ENCODE measurements around the gene ASB13.

Gene ASB13

DNA sequence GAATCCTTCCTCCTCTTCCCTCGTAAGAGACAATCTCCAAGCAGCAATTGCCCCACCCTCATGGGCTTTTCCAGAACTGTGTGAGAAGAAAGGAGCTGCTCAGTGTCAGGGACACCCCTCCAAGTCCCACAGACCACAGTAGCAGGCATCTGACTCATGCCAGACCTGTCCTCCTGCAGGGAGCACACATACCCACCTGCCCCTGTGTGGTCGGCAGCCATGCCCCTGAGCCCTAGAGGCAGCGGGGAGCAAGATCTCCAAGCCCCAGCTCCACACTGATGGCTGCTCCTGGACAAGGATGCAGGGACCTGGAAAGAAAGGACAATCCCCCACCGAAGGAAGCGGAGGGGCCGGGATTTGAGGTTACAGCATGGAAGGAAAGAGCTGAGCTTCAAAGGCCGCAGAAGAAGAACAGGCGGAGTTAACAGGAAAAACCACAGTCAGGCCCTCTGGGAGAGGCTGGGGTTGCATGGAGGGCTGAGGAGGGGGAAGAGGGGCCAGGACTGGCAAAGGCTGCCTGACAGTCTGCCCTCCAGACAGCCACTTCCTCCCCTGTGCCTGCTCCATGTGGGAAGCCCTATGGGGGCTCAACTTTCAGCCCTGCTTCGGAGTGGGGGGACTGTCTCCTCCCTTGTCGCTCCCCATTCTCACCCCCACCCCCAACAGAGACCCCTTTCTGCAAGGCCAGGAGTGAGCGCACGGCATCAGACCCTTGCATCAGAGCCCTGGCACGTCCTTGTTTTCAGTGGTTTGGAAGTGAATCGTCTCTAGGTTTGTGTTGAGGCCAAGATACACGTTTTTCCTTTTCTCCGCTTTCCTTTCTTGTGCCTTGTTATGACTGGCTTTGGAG lies 46.8 kb downstream of the ASB13 start:
- peaks cover 26% of the 10 kb centered on the region for H3K4me1 ChIP-seq (ENCODE audit: control insufficient read depth, insufficient read depth, low read length)
- no peak overlapping the region for H3K4me2 ChIP-seq (ENCODE audit: low read length)
- H3K4me3 ChIP-seq (ENCODE audit: low read length): no peak overlapping the region
- H3K27me3 ChIP-seq (ENCODE audit: control insufficient read depth, insufficient read depth, low read length): peaks cover 6% of the 10 kb centered on the region
- no peaks in the 10 kb centered on the region for H3K36me3 ChIP-seq (ENCODE audit: insufficient read depth, low read length)
- H3K9ac ChIP-seq (ENCODE audit: low read depth, low read length): no peak overlapping the region
- H3K9me3 ChIP-seq (replicated peaks; ENCODE audit: low read length): no peaks in the 10 kb centered on the region

DNA sequence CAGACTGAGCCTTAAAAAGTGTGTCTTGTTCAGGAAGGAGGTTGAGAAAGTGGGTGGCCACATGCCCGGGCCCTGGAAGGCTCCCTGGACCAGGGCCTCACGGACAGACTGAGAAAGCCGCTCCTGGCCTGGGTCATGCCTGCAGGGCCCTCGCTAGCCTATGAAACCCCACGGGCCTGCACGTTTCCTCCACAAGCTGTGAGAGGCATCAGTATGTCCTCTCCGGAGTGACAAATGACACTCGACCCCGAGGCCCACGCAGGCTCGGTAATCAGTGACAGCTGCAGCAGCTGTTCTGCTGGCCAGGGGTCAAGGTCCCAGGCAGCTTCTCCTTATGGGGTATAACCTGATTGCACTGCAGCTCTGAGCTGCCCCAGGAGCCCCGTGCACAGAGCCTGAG lies 47.6 kb downstream of the ASB13 start:
- Histone ChIP-seq H3K4me1 (ENCODE audit: control insufficient read depth, insufficient read depth, low read length) (peaks cover 32% of the 10 kb centered on the region), H3K4me3 (ENCODE audit: low read length) (no peak overlapping the region), H3K9me3 (replicated peaks; ENCODE audit: low read length) (no peaks in the 10 kb centered on the region), H3K27me3 (ENCODE audit: control insufficient read depth, insufficient read depth, low read length) (peaks cover 6% of the 10 kb centered on the region), H3K9ac (ENCODE audit: low read depth, low read length) (no peak overlapping the region), H3K4me2 (ENCODE audit: low read length) (no peak overlapping the region), H3K36me3 (ENCODE audit: insufficient read depth, low read length) (no peaks in the 10 kb centered on the region)

DNA sequence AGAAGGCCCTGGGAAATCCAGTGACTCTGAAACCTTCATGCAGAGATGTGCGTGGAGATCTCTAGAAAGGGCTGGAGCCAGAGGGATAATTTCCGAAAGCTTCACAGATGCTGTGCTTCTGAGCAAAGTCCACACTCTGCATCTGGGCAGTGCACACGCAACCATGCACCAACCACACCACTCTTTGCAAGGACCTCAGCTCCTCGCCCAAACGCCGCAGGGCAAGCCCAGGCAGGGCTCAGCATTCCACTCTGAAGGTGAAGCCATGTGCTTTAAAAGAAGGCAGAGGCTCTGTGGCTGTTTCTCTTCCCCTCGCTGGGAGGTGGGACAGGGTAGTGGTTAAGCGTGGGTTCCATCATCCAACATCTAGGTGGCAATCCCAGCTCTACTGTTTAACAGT lies 48.4 kb downstream of the ASB13 start:
- Histone ChIP-seq H3K27me3 (ENCODE audit: control insufficient read depth, insufficient read depth, low read length) (peaks cover 6% of the 10 kb centered on the region), H3K9ac (ENCODE audit: low read depth, low read length) (no peak overlapping the region), H3K4me3 (ENCODE audit: low read length) (no peak overlapping the region), H3K4me2 (ENCODE audit: low read length) (no peak overlapping the region), H3K36me3 (ENCODE audit: insufficient read depth, low read length) (no peaks in the 10 kb centered on the region), H3K4me1 (ENCODE audit: control insufficient read depth, insufficient read depth, low read length) (peaks cover 33% of the 10 kb centered on the region), H3K9me3 (replicated peaks; ENCODE audit: low read length) (no peaks in the 10 kb centered on the region)

DNA sequence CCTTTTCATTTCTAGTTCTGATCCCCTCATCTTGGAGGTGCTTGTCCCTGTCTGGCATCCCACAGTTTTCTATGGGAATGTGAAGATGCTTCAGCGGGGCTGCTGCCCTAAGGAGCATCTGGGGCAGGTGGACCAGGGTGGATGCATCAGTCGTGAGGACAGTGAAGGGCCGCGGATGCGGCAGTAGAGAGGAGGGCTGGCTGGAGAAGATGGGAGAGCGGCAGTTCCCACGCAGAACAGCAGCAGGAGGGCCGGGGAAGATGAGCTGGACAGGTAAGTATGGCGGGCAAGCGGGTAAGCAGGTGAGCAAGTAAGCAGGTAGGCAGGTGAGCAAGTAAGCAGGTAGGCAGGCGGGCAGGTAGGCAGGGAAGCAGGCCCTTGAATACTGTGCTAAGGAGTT lies 48.9 kb downstream of the ASB13 start:
- no peak overlapping the region for H3K4me3 ChIP-seq (ENCODE audit: low read length)
- peaks cover 6% of the 10 kb centered on the region for H3K27me3 ChIP-seq (ENCODE audit: control insufficient read depth, insufficient read depth, low read length)
- H3K4me2 ChIP-seq (ENCODE audit: low read length): no peak overlapping the region
- H3K36me3 ChIP-seq (ENCODE audit: insufficient read depth, low read length): no peaks in the 10 kb centered on the region
- H3K9ac ChIP-seq (ENCODE audit: low read depth, low read length): no peak overlapping the region
- H3K9me3 ChIP-seq (replicated peaks; ENCODE audit: low read length): no peaks in the 10 kb centered on the region
- peaks cover 31% of the 10 kb centered on the region for H3K4me1 ChIP-seq (ENCODE audit: control insufficient read depth, insufficient read depth, low read length)

DNA sequence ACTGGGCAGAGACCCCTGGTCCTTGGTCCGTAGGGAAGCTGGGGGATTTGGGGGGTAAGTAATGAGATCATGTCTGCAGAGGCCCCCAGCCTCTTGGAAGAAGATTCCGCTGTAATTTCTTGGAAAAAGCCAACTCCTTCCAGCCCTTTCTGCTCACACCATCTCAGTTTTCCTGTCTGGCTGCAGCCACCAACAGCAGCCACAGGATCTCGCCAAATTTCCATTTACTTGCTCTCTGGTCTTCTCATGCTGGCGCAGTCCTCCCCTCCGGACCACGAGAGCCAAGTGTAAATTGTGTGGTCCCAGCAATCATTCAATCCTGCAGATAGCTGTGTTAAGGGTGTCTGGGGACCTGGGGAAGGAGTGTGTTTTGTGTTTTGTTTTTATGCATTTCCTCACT lies 49.6 kb downstream of the ASB13 start:
- H3K4me3 ChIP-seq (ENCODE audit: low read length): no peak overlapping the region
- H3K36me3 ChIP-seq (ENCODE audit: insufficient read depth, low read length): no peaks in the 10 kb centered on the region
- no peaks in the 10 kb centered on the region for H3K9me3 ChIP-seq (replicated peaks; ENCODE audit: low read length)
- peaks cover 6% of the 10 kb centered on the region for H3K27me3 ChIP-seq (ENCODE audit: control insufficient read depth, insufficient read depth, low read length)
- H3K4me2 ChIP-seq (ENCODE audit: low read length): no peak overlapping the region
- H3K9ac ChIP-seq (ENCODE audit: low read depth, low read length): no peak overlapping the region
- peaks cover 37% of the 10 kb centered on the region for H3K4me1 ChIP-seq (ENCODE audit: control insufficient read depth, insufficient read depth, low read length)

DNA sequence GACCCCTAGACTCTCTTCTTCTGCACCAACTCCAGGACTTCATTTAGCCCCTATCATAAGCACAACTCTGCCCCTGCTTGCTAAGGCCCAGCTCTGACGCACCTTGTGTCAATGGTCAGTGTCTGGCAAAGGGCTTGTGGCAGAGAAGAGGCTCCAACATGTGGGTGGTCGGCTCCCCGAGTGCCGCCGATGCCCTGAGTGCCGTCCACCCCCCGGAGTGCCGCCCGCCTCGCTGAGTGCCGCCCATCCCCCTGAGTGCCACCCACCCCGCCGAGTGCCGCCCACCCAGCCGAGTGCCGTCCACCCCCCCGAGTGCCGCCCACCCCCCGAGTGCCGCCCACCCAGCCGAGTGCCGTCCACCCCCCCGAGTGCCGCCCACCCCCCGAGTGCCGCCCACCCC lies 50.3 kb downstream of the ASB13 start:
- Histone ChIP-seq H3K27me3 (ENCODE audit: control insufficient read depth, insufficient read depth, low read length) (peaks cover 6% of the 10 kb centered on the region), H3K36me3 (ENCODE audit: insufficient read depth, low read length) (no peaks in the 10 kb centered on the region), H3K4me1 (ENCODE audit: control insufficient read depth, insufficient read depth, low read length) (peaks cover 42% of the 10 kb centered on the region), H3K9ac (ENCODE audit: low read depth, low read length) (no peak overlapping the region), H3K4me3 (ENCODE audit: low read length) (no peak overlapping the region), H3K9me3 (replicated peaks; ENCODE audit: low read length) (no peaks in the 10 kb centered on the region), H3K4me2 (ENCODE audit: low read length) (no peak overlapping the region)

DNA sequence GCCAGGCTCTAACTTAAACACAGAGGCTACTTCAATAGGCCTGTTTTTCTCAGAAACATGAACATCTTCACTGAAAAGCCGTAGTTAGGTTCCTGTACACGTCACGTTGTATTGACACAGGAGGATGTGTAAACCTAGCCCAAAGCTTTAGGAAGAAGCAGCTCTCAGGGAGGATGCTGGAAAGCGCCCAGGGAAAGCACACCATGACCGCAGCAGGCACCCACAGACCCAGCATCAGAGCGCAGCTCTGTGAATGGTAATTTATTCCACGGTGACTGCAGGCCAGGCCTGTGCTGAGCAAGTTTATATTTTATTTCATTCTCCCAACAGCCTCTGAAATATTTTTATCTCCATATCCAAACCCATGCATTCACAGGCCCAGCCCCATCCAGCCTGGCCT lies 51.1 kb downstream of the ASB13 start:
- no peak overlapping the region for H3K4me3 ChIP-seq (ENCODE audit: low read length)
- peaks cover 6% of the 10 kb centered on the region for H3K27me3 ChIP-seq (ENCODE audit: control insufficient read depth, insufficient read depth, low read length)
- no peaks in the 10 kb centered on the region for H3K9me3 ChIP-seq (replicated peaks; ENCODE audit: low read length)
- H3K36me3 ChIP-seq (ENCODE audit: insufficient read depth, low read length): no peaks in the 10 kb centered on the region
- H3K4me1 ChIP-seq (ENCODE audit: control insufficient read depth, insufficient read depth, low read length): peaks cover 48% of the 10 kb centered on the region
- no peak overlapping the region for H3K9ac ChIP-seq (ENCODE audit: low read depth, low read length)
- no peak overlapping the region for H3K4me2 ChIP-seq (ENCODE audit: low read length)

DNA sequence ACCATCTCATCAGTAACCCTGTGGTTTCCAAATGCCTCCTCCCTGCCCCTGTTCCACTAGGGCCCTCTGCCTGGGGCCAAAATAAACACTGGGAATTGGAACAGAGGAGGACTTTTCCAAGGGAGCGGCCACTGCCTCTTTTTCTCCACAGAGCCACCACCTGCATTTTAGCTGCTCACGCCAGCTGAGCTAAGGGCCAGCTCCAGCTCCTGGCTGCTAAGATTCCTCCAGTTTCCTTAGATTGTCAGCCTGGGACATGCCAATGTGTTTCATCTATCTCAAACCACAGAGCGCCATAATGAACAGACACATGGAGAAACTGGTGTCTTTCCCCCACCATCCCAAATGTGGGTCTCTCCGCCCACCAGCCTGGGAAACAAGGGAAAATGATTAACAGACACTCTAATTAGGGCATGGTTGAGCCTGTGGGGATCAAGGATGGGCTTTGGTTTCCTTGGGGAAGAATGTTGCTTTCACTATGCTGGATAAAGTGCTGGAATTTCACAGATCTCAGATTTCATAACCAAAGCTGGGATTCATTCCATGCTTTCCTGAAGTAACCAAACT lies 52.2 kb downstream of the ASB13 start:
- H3K4me2 ChIP-seq (ENCODE audit: low read length): no peak overlapping the region
- H3K9me3 ChIP-seq (replicated peaks; ENCODE audit: low read length): no peaks in the 10 kb centered on the region
- no peaks in the 10 kb centered on the region for H3K36me3 ChIP-seq (ENCODE audit: insufficient read depth, low read length)
- H3K9ac ChIP-seq (ENCODE audit: low read depth, low read length): no peak overlapping the region
- no peak overlapping the region for H3K4me3 ChIP-seq (ENCODE audit: low read length)
- H3K27me3 ChIP-seq (ENCODE audit: control insufficient read depth, insufficient read depth, low read length): peaks cover 6% of the 10 kb centered on the region
- H3K4me1 ChIP-seq (ENCODE audit: control insufficient read depth, insufficient read depth, low read length): peaks cover 46% of the 10 kb centered on the region

DNA sequence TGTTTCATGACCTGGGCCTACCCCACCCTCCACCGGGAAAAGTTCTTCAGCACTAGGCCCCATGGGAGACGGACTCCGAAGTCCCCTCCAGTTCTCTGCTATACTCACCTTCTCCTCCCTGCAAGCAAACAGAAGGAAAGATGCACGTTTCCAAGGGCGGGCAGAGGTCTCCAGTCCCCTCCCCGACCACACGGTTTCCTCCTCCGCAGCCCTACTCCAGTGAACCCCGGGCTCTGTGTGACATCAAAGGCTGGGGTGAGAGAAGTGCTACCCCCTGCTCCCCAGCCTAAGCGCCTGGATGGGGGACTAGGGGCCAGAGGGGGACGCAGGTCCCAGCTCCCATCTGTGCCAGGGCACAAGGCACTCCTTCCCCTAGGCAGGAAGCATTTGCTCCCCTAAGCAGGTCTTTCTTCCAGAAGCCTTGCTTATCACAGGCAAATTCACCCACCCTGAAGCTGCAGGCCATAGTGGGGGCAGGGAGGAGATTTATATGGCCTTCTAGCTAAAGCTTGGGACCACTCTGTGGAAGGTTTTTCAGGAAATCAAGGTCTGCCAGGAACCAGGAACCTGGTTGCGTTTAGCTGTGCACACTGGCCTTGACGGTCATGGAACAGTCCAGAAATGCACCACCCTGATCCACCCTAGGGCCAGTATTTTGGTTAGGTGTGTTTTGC lies 52.8 kb downstream of the ASB13 start:
- Histone ChIP-seq H3K9me3 (replicated peaks; ENCODE audit: low read length) (no peaks in the 10 kb centered on the region), H3K4me1 (ENCODE audit: control insufficient read depth, insufficient read depth, low read length) (peaks cover 40% of the 10 kb centered on the region), H3K27me3 (ENCODE audit: control insufficient read depth, insufficient read depth, low read length) (peaks cover 10% of the 10 kb centered on the region), H3K4me3 (ENCODE audit: low read length) (no peak overlapping the region), H3K9ac (ENCODE audit: low read depth, low read length) (no peak overlapping the region), H3K4me2 (ENCODE audit: low read length) (no peak overlapping the region), H3K36me3 (ENCODE audit: insufficient read depth, low read length) (no peaks in the 10 kb centered on the region)

DNA sequence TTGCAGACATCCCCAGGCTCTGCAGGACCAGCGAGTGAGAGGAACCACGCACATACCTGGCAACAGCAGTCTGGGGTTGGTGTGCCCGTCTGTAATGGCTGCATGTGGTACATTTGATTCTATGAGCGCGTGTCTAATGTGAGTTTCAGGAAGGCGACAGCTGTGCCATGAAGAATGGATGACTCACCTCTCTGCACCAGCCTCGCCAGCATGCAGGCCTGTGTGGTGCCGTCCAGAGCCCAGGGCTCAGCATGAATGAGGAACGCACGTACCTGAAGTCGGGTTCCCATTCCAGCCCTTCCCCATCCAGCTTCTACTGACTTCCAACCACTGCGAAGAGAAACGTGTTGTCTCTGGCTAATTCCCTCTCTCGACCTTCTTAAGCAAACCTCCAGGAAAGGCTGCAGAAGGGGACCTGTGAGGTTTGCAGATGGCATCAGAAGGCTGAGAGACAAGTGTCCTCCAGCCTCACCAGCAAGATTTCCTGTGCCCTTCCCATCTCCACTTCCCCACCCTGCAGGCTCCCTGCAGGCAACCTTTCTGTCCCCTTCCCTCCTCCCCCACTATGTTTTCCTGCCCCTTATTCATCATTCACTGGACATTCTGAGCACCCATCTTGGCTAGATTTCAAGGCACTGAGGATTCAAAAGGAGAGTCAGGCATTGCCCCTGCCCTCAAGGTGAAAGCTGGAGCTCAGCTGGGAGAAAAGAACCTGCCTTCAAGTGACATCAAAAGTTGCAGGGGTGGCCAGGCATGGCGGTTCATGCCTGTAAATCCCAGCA lies 54.3 kb downstream of the ASB13 start:
- H3K36me3 ChIP-seq (ENCODE audit: insufficient read depth, low read length): no peaks in the 10 kb centered on the region

DNA sequence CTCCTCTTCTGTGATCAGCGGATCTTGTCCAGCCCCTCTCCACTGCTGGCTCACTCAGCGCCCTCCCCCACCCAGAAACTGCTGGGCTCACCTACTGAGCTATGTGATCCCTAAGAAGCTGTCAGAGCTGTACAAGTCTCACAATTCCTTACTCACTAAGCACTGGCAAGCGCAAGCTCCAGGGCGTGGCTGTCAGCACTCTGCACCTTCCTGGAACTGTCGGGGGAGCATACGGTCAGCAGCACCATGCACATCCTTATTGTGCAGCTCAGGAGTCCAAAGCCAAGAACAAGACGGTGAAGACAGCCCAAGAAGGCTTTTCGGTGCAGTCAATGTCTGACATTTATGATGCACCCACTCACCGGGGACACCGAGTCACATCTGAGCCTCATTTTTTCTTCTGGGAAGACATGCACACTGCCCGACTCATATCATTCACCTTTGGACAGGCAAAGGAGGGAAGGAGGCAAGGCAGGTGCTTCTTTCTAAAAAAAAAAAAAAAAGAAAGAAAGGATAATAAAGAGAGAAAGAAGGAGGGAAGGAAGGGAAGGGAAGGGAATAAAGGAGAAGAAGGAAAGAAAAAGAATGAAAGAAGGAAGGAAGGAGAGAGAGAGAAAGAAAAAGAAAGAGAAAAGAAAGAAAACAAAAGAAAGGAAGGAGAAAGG lies 56.3 kb downstream of the ASB13 start:
- Histone ChIP-seq H3K27me3 (ENCODE audit: control insufficient read depth, insufficient read depth, low read length) (peaks cover 12% of the 10 kb centered on the region), H3K4me1 (ENCODE audit: control insufficient read depth, insufficient read depth, low read length) (peaks cover 30% of the 10 kb centered on the region), H3K9me3 (replicated peaks; ENCODE audit: low read length) (no peaks in the 10 kb centered on the region), H3K4me2 (ENCODE audit: low read length) (peak overlapping the region; percentile 47), H3K36me3 (ENCODE audit: insufficient read depth, low read length) (no peaks in the 10 kb centered on the region), H3K9ac (ENCODE audit: low read depth, low read length) (no peak overlapping the region), H3K4me3 (ENCODE audit: low read length) (no peak overlapping the region)

More for the DNA sequence above, 54.3 kb downstream of the ASB13 start:
- peaks cover 16% of the 10 kb centered on the region for H3K27me3 ChIP-seq (ENCODE audit: control insufficient read depth, insufficient read depth, low read length)
- no peak overlapping the region for H3K9ac ChIP-seq (ENCODE audit: low read depth, low read length)
- no peak overlapping the region for H3K4me3 ChIP-seq (ENCODE audit: low read length)
- no peaks in the 10 kb centered on the region for H3K9me3 ChIP-seq (replicated peaks; ENCODE audit: low read length)
- peak overlapping the region; percentile 35 for H3K4me2 ChIP-seq (ENCODE audit: low read length)
- peaks cover 39% of the 10 kb centered on the region for H3K4me1 ChIP-seq (ENCODE audit: control insufficient read depth, insufficient read depth, low read length)
